ENCODE data around the gene ARL2. TPM values are rescaled to one million over a fixed set of nuclear protein-coding genes. Genes with fewer than 3 reads are reported as not detected.

The ARL2 gene
- total RNA-seq, 1 experiment from 2014 or later = 98.9 TPM

GRCh38 chr11:65008016-65008415, 5.9 kb upstream of the ARL2 start:
- ChIA-PET CTCF (no interaction called here), POLR2A (ENCODE audit: low non-redundant PET) (no interaction called here)
- no peaks in the 10 kb centered on the region for H3K27me3 ChIP-seq (replicated peaks; ENCODE audit: insufficient read depth, low read depth, low read length, poor library complexity)
- BruUV-seq (replicated peaks) = no TSS peak
- intact Hi-C loops (cut with micrococcal nuclease; ENCODE audit: unreplicated experiment) = no loop called here
- H3K27ac ChIP-seq (ENCODE audit: low read depth, low read length, poor library complexity, severe bottlenecking) = no peak overlapping the region
- H3K9me3 ChIP-seq (ENCODE audit: low read depth, low read length, poor library complexity, severe bottlenecking) = no peaks in the 10 kb centered on the region
- H3K36me3 ChIP-seq (ENCODE audit: insufficient read depth, low read length, poor library complexity, severe bottlenecking) = no peaks in the 10 kb centered on the region
- DNase-seq (ENCODE audit: low spot score) = no peak
- TF ChIP-seq CTCF (conservative IDR thresholded peaks at IDR 0.05; ENCODE audit: low read depth, low read length) = no peak
- TF ChIP-seq EZH2 (IDR thresholded peaks at IDR 0.05; ENCODE audit: borderline replicate concordance, low read depth, low read length, poor library complexity, severe bottlenecking) = no peak
- no peak overlapping the region for H3K4me3 ChIP-seq (ENCODE audit: low read depth, low read length, poor library complexity, severe bottlenecking)
- no peaks in the 10 kb centered on the region for H3K4me1 ChIP-seq (ENCODE audit: insufficient read depth, low read length, poor library complexity, severe bottlenecking)

GRCh38 chr11:65008873-65009272, 5.1 kb upstream of the ARL2 start:
- BruUV-seq (replicated peaks) = no TSS peak
- CTCF ChIA-PET = no interaction called here
- intact Hi-C loops (cut with micrococcal nuclease; ENCODE audit: unreplicated experiment) = no loop called here
- no peaks in the 10 kb centered on the region for H3K4me1 ChIP-seq (ENCODE audit: insufficient read depth, low read length, poor library complexity, severe bottlenecking)
- H3K36me3 ChIP-seq (ENCODE audit: insufficient read depth, low read length, poor library complexity, severe bottlenecking) = no peaks in the 10 kb centered on the region
- H3K4me3 ChIP-seq (ENCODE audit: low read depth, low read length, poor library complexity, severe bottlenecking) = no peak overlapping the region
- no peak overlapping the region for H3K27ac ChIP-seq (ENCODE audit: low read depth, low read length, poor library complexity, severe bottlenecking)
- no peaks in the 10 kb centered on the region for H3K9me3 ChIP-seq (ENCODE audit: low read depth, low read length, poor library complexity, severe bottlenecking)
- POLR2A ChIA-PET (ENCODE audit: low non-redundant PET) = no interaction called here
- no peak for TF ChIP-seq CTCF (conservative IDR thresholded peaks at IDR 0.05; ENCODE audit: low read depth, low read length)
- no peak for TF ChIP-seq EZH2 (IDR thresholded peaks at IDR 0.05; ENCODE audit: borderline replicate concordance, low read depth, low read length, poor library complexity, severe bottlenecking)
- DNase-seq (ENCODE audit: low spot score) = no peak
- H3K27me3 ChIP-seq (replicated peaks; ENCODE audit: insufficient read depth, low read depth, low read length, poor library complexity) = no peaks in the 10 kb centered on the region

GRCh38 chr11:65013130-65013887, 651 bp upstream of the ARL2 start:
- peaks cover 2% of the 10 kb centered on the region for H3K36me3 ChIP-seq (ENCODE audit: insufficient read depth, low read length, poor library complexity, severe bottlenecking)
- H3K4me3 ChIP-seq (ENCODE audit: low read depth, low read length, poor library complexity, severe bottlenecking) = peak overlapping the region; percentile 95
- peak overlapping the region; percentile 96 for H3K27ac ChIP-seq (ENCODE audit: low read depth, low read length, poor library complexity, severe bottlenecking)
- H3K9me3 ChIP-seq (ENCODE audit: low read depth, low read length, poor library complexity, severe bottlenecking) = no peaks in the 10 kb centered on the region
- H3K27me3 ChIP-seq (replicated peaks; ENCODE audit: insufficient read depth, low read depth, low read length, poor library complexity) = no peaks in the 10 kb centered on the region
- DNase-seq (ENCODE audit: low spot score) = peak; percentile 96
- ChIA-PET POLR2A (ENCODE audit: low non-redundant PET) (no interaction called here), CTCF (interaction anchor here (0.6 kb wide), 1 partner anchor 84 kb away, joined by 7 read pairs; no protein-coding TSS in a partner anchor)
- no peaks in the 10 kb centered on the region for H3K4me1 ChIP-seq (ENCODE audit: insufficient read depth, low read length, poor library complexity, severe bottlenecking)
- BruUV-seq (replicated peaks) = no TSS peak
- TF ChIP-seq CTCF (conservative IDR thresholded peaks at IDR 0.05; ENCODE audit: low read depth, low read length) (peak; percentile 81), EZH2 (IDR thresholded peaks at IDR 0.05; ENCODE audit: borderline replicate concordance, low read depth, low read length, poor library complexity, severe bottlenecking) (no peak)
- intact Hi-C loops (cut with micrococcal nuclease; ENCODE audit: unreplicated experiment) = no loop called here

Data from A673 (cell line).